MM.1S (cell line): ENCODE measurements around the gene PDE10A.

ENCODE experiments used
- EZH2phosphoT487 ChIP-seq: fragments of 300-600 bp; sonication (generic); IDR thresholded peaks from 2 replicates; pipeline ENCODE4 v1.6.1; 2018; ENCODE audit warnings: antibody characterized with exemption, low read length
- TF ChIP-seq, protein P1 (sequence below): fragments of 300-600 bp; sonication (generic); IDR thresholded peaks from 2 replicates; pipeline ENCODE4 v1.5.1; 2016; ENCODE audit warnings: antibody characterized with exemption, low read length, mixed read lengths

DNA sequence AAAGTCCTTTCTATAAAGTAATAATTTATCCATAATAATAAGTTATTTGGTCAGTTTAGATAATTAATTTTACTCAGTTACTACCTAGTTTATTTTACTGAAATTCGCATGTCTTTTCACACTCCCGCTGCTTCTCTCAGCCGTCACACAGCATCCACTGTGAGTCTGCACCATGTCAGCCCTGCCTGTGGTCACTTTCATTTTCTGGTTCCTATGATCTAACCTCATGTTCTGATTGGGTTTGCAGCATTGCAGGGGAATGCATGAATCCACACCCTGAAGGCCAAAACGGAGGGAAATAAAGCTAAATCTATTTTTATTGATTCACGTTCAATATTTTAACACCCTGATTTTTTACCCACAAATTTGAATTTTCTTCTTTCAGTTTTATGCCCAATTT is 47.4 kb downstream of the PDE10A start:
- TF ChIP-seq, protein P1, sequence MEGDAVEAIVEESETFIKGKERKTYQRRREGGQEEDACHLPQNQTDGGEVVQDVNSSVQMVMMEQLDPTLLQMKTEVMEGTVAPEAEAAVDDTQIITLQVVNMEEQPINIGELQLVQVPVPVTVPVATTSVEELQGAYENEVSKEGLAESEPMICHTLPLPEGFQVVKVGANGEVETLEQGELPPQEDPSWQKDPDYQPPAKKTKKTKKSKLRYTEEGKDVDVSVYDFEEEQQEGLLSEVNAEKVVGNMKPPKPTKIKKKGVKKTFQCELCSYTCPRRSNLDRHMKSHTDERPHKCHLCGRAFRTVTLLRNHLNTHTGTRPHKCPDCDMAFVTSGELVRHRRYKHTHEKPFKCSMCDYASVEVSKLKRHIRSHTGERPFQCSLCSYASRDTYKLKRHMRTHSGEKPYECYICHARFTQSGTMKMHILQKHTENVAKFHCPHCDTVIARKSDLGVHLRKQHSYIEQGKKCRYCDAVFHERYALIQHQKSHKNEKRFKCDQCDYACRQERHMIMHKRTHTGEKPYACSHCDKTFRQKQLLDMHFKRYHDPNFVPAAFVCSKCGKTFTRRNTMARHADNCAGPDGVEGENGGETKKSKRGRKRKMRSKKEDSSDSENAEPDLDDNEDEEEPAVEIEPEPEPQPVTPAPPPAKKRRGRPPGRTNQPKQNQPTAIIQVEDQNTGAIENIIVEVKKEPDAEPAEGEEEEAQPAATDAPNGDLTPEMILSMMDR, result no peak
- no peak for TF ChIP-seq EZH2phosphoT487
